OCI-LY7 (cell line): ENCODE measurements around the gene LLGL1.

Experiments
- EZH2phosphoT487 ChIP-seq: fragments of 200-600 bp; sonication (generic); IDR thresholded peaks from 2 replicates; pipeline ENCODE4 v1.6.1; 2018; ENCODE audit warnings: low read depth, borderline replicate concordance, mild to moderate bottlenecking, mixed run types, antibody characterized with exemption, low read length, moderate library complexity, mixed read lengths
- TF ChIP-seq, protein P1 (sequence below): fragments of 200-600 bp; sonication (generic); conservative IDR thresholded peaks from 2 replicates; pipeline ENCODE4 v1.5.1; 2014; ENCODE audit warnings: mild to moderate bottlenecking, antibody characterized with exemption, low read length, moderate library complexity, mixed read lengths

DNA sequence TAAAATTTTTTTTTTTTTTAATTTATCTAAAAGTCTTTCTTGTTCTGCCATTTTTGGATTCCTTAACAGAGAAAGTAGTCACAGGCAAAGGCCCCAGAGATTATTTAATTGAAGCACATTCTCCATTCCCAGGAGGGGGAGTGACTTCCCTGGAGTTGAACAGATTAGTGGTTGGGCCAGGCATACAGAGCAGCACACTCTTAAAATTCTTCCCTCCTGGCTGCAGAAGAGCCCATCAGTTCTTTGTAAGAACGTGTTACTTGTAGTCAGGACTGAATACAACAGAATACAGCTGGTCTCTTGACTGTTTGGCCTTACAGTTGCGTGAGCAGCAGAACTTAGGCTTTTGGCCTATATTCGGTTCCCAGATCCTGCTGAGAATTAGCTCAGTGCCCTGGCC is 40.0 kb upstream of the LLGL1 start:
- TF ChIP-seq, protein P1, sequence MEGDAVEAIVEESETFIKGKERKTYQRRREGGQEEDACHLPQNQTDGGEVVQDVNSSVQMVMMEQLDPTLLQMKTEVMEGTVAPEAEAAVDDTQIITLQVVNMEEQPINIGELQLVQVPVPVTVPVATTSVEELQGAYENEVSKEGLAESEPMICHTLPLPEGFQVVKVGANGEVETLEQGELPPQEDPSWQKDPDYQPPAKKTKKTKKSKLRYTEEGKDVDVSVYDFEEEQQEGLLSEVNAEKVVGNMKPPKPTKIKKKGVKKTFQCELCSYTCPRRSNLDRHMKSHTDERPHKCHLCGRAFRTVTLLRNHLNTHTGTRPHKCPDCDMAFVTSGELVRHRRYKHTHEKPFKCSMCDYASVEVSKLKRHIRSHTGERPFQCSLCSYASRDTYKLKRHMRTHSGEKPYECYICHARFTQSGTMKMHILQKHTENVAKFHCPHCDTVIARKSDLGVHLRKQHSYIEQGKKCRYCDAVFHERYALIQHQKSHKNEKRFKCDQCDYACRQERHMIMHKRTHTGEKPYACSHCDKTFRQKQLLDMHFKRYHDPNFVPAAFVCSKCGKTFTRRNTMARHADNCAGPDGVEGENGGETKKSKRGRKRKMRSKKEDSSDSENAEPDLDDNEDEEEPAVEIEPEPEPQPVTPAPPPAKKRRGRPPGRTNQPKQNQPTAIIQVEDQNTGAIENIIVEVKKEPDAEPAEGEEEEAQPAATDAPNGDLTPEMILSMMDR, result no peak
- TF ChIP-seq EZH2phosphoT487, result no peak
